A673 (cell line): ENCODE results near the gene ZNF385C. TPM values are rescaled to one million over a fixed set of nuclear protein-coding genes. Genes with fewer than 3 reads are reported as not detected.

Experiments
- BruUV-seq: library from RNA; stranded (reverse); fragments of 400-500 nt; replicated peaks from 2 replicates; lab custom pipeline; 2021; lab: Mats Ljungman, UMichigan
- CTCF ChIA-PET: fragments of 300-600 bp; sonication (Branson Sonifier 250); formaldehyde crosslinking; loops from one replicate; lab custom pipeline; 2022; ENCODE audit warnings: antibody characterized with exemption; lab: Charles Lee
- POLR2A ChIA-PET: fragments of 300-600 bp; sonication (Branson Sonifier 250); formaldehyde crosslinking; loops from one replicate; lab custom pipeline; 2022; ENCODE audit warnings: antibody characterized with exemption; ENCODE audit not compliant: low non-redundant PET; lab: Charles Lee
- DNase-seq: peaks from one replicate; pipeline ENCODE4 v3.0.0-alpha.2; 2015; ENCODE audit warnings: low spot score
- H3K27ac ChIP-seq: fragments of 200-600 bp; sonication (generic); 2 replicates; pipeline ENCODE4 v1.5.1; 2016; ENCODE audit warnings: mixed run types, low read depth, mild to moderate bottlenecking, mixed read lengths, antibody characterized with exemption, low read length; ENCODE audit not compliant: poor library complexity, severe bottlenecking
- H3K27me3 ChIP-seq: fragments of 200-600 bp; sonication (generic); replicated peaks from 2 replicates; pipeline ENCODE4 v1.6.1; 2017; ENCODE audit warnings: mixed run types, low read depth, mild to moderate bottlenecking, mixed read lengths, antibody characterized with exemption, low read length; ENCODE audit not compliant: insufficient read depth, poor library complexity
- H3K36me3 ChIP-seq: fragments of 200-600 bp; sonication (generic); 2 replicates; pipeline ENCODE4 v1.6.1; 2016; ENCODE audit warnings: mixed run types, mild to moderate bottlenecking, mixed read lengths, antibody characterized with exemption, low read length; ENCODE audit not compliant: insufficient read depth, poor library complexity, severe bottlenecking
- H3K4me1 ChIP-seq: fragments of 200-600 bp; sonication (generic); 2 replicates; pipeline ENCODE4 v1.6.1; 2017; ENCODE audit warnings: mixed run types, mild to moderate bottlenecking, mixed read lengths, antibody characterized with exemption, low read length; ENCODE audit not compliant: insufficient read depth, poor library complexity, severe bottlenecking
- H3K4me3 ChIP-seq: fragments of 200-600 bp; sonication (generic); 2 replicates; pipeline ENCODE4 v1.5.1; 2016; ENCODE audit warnings: low read depth, mixed run types, mild to moderate bottlenecking, mixed read lengths, low read length; ENCODE audit not compliant: poor library complexity, severe bottlenecking
- H3K9me3 ChIP-seq: fragments of 200-600 bp; sonication (generic); 2 replicates; pipeline ENCODE4 v1.6.1; 2016; ENCODE audit warnings: mixed run types, low read depth, mild to moderate bottlenecking, mixed read lengths, antibody characterized with exemption, low read length; ENCODE audit not compliant: poor library complexity, severe bottlenecking
- EZH2 ChIP-seq: fragments of 200-600 bp; sonication (generic); IDR thresholded peaks from 2 replicates; pipeline ENCODE4 v1.6.1; 2017; ENCODE audit warnings: borderline replicate concordance, low read depth, mild to moderate bottlenecking, mixed read lengths, antibody characterized with exemption, low read length; ENCODE audit not compliant: poor library complexity, severe bottlenecking
- intact Hi-C: fragments of 100-400 bp; cut with micrococcal nuclease; formaldehyde crosslinking; loops from one replicate; pipeline ENCODE4 v1.10.0; 2022; ENCODE audit not compliant: unreplicated experiment
- total RNA-seq: library from RNA; stranded (reverse); gene quantifications from 2 replicates; pipeline ENCODE4 v1.2.3, GENCODE V29; 2021
- TF ChIP-seq, protein P1 (sequence below): fragments of 300-800, 200-600 bp; sonication (generic); conservative IDR thresholded peaks from 2 replicates; pipeline ENCODE4 v1.5.1; 2017; ENCODE audit warnings: low read depth, mild to moderate bottlenecking, antibody characterized with exemption, low read length, moderate library complexity, mixed read lengths

The ZNF385C gene
- total RNA-seq, 1 experiment from 2014 or later, result 0.17 TPM

DNA sequence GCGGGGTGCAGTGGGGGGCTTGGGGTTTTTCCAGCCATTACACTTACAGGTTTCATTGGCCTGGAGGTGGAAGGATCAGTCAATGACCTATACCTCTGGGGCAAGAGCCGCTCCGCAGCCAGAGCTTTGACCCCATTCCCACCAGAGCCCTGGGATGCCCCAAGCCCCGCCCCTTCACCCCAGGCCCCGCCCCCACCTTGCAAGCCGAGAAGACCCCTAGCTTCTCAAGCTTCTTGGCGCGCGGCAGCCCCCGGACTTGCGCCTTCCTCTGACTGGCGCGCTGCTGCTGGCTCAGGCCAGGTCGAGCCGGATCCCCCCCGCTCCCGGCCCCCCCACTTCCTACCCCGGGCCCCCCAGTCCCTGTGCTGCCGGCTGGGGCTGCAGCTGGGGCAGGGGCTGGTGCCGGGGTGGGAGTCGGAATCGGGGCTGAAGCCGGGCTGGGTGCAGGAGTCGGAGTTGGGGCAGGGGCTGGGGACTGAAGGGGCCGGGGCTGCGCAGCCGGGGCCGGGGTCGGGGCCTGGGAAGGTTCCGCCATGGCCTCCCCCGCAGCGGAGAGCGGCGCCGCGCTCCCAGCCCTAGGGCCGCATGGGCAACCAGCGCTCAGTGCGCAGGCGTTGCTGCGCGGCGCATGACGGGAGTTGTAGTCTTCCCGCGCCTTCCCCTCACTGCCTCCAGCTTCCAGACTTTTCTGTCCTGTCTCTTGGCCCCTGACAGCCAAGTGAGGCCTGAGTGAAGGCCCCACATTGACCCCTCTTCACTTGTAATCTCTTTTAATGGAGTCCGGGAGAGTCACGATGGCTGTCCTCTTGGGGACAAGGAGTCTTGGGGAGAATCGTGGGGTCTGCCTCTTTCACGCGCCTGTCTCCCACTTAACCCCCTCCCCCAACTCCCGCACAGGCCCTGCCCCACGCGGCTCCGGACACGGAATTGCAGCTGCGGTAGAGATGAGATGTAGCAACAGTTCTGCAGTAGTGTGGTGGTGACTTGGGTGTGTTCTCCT, 22.8 kb upstream of the ZNF385C start, which contains the start of gene KAT2A:
Gene KAT2A (minus strand): TSS at position 598 of the 1,000 bp plus-strand sequence. CDS start 63 bp downstream, at position 535.
- peaks cover 5% of the 10 kb centered on the region for H3K36me3 ChIP-seq
- peak within 1 kb of the TSS; percentile 62 for H3K4me3 ChIP-seq
- BruUV-seq, result no TSS peak
- H3K27me3 ChIP-seq, result no peaks in the 10 kb centered on the region
- ChIA-PET CTCF (interaction anchor here (0.6 kb wide), 2 partner anchors 41 to 98 kb away, joined by 5 to 10 read pairs; no protein-coding TSS in a partner anchor), POLR2A (interaction anchor here (0.6 kb wide), 2 partner anchors 86 to 286 kb away, joined by 3 to 9 read pairs; no protein-coding TSS in a partner anchor)
- DNase-seq, result peak; percentile 82
- H3K9me3 ChIP-seq, result no peaks in the 10 kb centered on the region
- intact Hi-C loops, result no loop called here
- no peaks in the 10 kb centered on the region for H3K4me1 ChIP-seq
- no peak for TF ChIP-seq EZH2
- TF ChIP-seq, protein P1, sequence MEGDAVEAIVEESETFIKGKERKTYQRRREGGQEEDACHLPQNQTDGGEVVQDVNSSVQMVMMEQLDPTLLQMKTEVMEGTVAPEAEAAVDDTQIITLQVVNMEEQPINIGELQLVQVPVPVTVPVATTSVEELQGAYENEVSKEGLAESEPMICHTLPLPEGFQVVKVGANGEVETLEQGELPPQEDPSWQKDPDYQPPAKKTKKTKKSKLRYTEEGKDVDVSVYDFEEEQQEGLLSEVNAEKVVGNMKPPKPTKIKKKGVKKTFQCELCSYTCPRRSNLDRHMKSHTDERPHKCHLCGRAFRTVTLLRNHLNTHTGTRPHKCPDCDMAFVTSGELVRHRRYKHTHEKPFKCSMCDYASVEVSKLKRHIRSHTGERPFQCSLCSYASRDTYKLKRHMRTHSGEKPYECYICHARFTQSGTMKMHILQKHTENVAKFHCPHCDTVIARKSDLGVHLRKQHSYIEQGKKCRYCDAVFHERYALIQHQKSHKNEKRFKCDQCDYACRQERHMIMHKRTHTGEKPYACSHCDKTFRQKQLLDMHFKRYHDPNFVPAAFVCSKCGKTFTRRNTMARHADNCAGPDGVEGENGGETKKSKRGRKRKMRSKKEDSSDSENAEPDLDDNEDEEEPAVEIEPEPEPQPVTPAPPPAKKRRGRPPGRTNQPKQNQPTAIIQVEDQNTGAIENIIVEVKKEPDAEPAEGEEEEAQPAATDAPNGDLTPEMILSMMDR, result no peak
- H3K27ac ChIP-seq, result peak within 1 kb of the TSS; percentile 74

DNA sequence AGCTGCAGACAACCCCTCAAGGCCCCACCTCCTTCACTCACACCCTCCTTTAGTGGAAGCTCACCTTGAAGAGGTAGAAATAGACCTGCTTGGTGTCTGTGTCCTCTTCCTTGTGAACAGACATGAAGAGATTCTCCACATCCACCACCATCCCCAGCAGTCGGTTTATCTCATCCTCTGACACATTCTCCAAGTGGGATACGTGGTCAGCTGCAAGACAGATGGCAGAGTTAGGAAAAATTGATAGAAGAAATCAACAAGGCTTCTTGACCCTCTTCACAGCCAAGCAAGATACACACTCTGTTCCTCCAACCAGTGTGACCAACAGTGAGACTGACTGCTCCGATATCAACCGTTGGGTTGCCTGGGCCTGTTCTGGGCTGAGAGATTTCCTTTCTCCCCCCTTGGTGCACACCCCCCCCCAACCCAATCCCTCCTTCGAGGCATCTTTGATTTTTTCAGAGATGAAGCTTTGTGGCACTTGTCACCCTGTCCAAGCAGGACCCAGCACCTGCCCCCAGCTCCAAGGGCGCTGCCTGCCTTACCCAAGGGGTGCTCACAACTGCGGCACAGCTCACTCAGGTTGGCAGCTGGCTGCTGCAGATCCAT, 22.0 kb upstream of the ZNF385C start:
- H3K9me3 ChIP-seq, result no peaks in the 10 kb centered on the region
- no peak overlapping the region for H3K27ac ChIP-seq
- CTCF ChIA-PET, result no interaction called here
- DNase-seq, result no peak
- no peaks in the 10 kb centered on the region for H3K4me1 ChIP-seq
- H3K36me3 ChIP-seq, result peaks cover 12% of the 10 kb centered on the region
- H3K4me3 ChIP-seq, result peak overlapping the region; percentile 62
- intact Hi-C loops, result no loop called here
- POLR2A ChIA-PET, result interaction anchor here (0.6 kb wide), 1 partner anchor 287 kb away, joined by 3 read pairs; no protein-coding TSS in a partner anchor
- no peaks in the 10 kb centered on the region for H3K27me3 ChIP-seq
- TF ChIP-seq, protein P1, result no peak
- BruUV-seq, result no TSS peak

DNA sequence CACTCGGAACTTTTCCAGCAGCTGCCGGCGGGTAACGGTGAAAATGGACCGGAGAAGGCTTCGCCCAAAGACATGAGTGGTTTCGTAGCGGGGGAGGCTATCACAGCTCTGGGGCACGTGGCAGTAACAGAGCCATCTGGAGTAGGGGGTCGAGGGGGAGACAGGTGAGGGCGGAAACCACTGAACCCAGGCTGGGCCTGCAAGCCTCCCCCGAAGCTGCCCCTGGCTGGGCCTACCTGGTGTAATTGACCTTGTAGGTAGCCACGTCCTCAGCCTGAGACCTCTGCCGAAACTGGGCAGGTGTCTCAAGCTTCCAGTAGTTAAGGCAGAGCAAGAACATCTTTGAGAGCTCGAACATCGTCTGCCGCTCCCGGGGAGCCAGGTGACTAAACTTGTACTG, 21.0 kb upstream of the ZNF385C start:
- Histone ChIP-seq H3K27me3 (no peaks in the 10 kb centered on the region), H3K36me3 (peaks cover 12% of the 10 kb centered on the region), H3K4me1 (no peaks in the 10 kb centered on the region), H3K9me3 (no peaks in the 10 kb centered on the region), H3K4me3 (no peak overlapping the region), H3K27ac (no peak overlapping the region)
- no TSS peak for BruUV-seq
- intact Hi-C loops, result loop anchor here (5.0 kb wide), 1 partner anchor 152 kb away; the partner anchor contains the start of gene CNP
- DNase-seq, result no peak
- CTCF ChIA-PET, result no interaction called here
- TF ChIP-seq, protein P1, result no peak
- no peak for TF ChIP-seq EZH2
- POLR2A ChIA-PET, result no interaction called here
